NCI-H187 (cell line): ENCODE data around the gene PHLPP2.
"Not testable (repeated sequence)": the region's sequence is repeated elsewhere in the genome, so short reads cannot be mapped to it uniquely, and the experiment has no call there.

Source experiments
- DNase-seq, 2 experiments: peaks; one replicate each; lab custom pipeline; 2025; lab: John Stamatoyannopoulos, UW

Gene PHLPP2

GRCh38 chr16:71722801-71723536 lies 1.5 kb downstream of the PHLPP2 start:
- peak in 1 of 2 experiments; percentile 12 for DNase-seq

GRCh38 chr16:71721066-71721740 lies 3.3 kb downstream of the PHLPP2 start:
- no peak for DNase-seq

GRCh38 chr16:71712501-71712900 lies 12.0 kb downstream of the PHLPP2 start:
- no peak for DNase-seq

GRCh38 chr16:71711789-71712188 lies 12.7 kb downstream of the PHLPP2 start:
- DNase-seq: no peak

GRCh38 chr16:71709229-71709781 lies 15.2 kb downstream of the PHLPP2 start:
- DNase-seq: no peak

GRCh38 chr16:71708696-71709095 lies 15.8 kb downstream of the PHLPP2 start:
- DNase-seq: no peak

- DNase-seq: no peak
Measured at GRCh38 chr16:71707199-71707598, 17.3 kb downstream of the PHLPP2 start.

- no peak for DNase-seq
Measured at GRCh38 chr16:71706046-71706445, 18.5 kb downstream of the PHLPP2 start.

- no peak for DNase-seq
Measured at GRCh38 chr16:71703333-71703732, 21.2 kb downstream of the PHLPP2 start.

- DNase-seq: no peak
Measured at GRCh38 chr16:71700831-71701230, 23.7 kb downstream of the PHLPP2 start.

GRCh38 chr16:71698491-71698890 lies 26.0 kb downstream of the PHLPP2 start:
- no peak for DNase-seq

- DNase-seq: no peak
Measured at GRCh38 chr16:71693164-71693563, 31.3 kb downstream of the PHLPP2 start.

GRCh38 chr16:71689901-71690300 lies 34.6 kb downstream of the PHLPP2 start:
- DNase-seq: no peak

GRCh38 chr16:71687861-71688260 lies 36.6 kb downstream of the PHLPP2 start:
- no peak for DNase-seq

GRCh38 chr16:71684280-71684679 lies 40.2 kb downstream of the PHLPP2 start:
- DNase-seq: not testable (repeated sequence)

GRCh38 chr16:71681360-71681759 lies 43.1 kb downstream of the PHLPP2 start:
- DNase-seq: no peak

GRCh38 chr16:71676236-71676635 lies 48.3 kb downstream of the PHLPP2 start:
- no peak for DNase-seq

GRCh38 chr16:71675380-71675779 lies 49.1 kb downstream of the PHLPP2 start:
- no peak for DNase-seq

GRCh38 chr16:71674229-71674628 lies 50.3 kb downstream of the PHLPP2 start:
- DNase-seq: no peak

GRCh38 chr16:71673582-71673973 lies 50.9 kb downstream of the PHLPP2 start:
- no peak for DNase-seq

GRCh38 chr16:71672803-71673581 lies 51.5 kb downstream of the PHLPP2 start:
- no peak for DNase-seq

- DNase-seq: no peak
Measured at GRCh38 chr16:71672125-71672524, 52.4 kb downstream of the PHLPP2 start.

GRCh38 chr16:71671165-71671564 lies 53.3 kb downstream of the PHLPP2 start:
- DNase-seq: no peak
